HG02571 (cell line): Measurements from ENCODE around the gene VWA7.
"Not testable (repeated sequence)": the region's sequence is repeated elsewhere in the genome, so short reads cannot be mapped to it uniquely, and the experiment has no call there.

Experiments
- ATAC-seq: cut with Tn5 transposase; IDR thresholded peaks from one replicate; pipeline ENCODE4 v1.9.1; 2021; ENCODE audit warnings: mild to moderate bottlenecking, moderate library complexity; ENCODE audit not compliant: unreplicated experiment

Gene VWA7

DNA sequence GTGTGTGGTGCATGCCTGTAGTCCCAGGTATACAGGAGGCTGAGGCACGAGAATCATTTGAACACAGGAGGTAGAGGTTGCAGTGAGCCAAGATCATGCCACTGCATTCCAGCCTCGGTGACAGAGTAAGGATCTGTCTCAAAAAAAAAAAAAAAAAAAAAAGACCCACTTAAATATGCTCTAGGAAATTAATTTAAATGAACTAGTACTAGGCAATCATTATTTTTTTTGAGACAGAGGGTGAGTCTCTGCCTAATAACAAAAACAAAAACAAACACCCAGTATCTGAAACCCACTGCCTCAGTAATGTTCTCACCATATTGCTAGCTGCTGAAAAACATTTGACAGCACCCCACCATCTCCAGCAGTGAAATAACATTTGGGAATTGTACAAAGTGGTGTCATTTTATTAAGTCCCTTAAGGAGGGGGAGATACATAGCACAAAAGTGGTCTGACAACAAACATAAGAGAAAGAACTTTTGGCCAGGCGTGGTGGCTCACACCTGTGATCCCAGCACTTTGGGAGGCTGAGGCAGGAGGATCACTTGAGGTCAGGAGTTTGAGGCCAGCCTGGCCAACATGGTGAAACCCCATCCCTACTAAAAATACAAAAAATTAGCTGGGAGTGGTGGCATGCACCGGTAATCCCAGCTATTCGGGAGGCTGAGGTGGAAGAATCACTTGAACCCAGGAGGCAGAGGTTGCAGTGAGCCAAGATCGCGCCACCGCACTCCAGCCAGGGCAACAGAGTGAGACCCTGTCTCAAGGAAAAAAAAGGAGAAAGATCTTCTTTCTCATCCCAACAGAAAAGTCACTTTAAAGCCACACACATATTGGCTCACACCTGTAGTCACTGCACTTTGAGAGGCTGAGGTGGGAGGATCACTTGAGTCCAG, 24.2 kb upstream of the VWA7 start:
- ATAC-seq: not testable (repeated sequence)

DNA sequence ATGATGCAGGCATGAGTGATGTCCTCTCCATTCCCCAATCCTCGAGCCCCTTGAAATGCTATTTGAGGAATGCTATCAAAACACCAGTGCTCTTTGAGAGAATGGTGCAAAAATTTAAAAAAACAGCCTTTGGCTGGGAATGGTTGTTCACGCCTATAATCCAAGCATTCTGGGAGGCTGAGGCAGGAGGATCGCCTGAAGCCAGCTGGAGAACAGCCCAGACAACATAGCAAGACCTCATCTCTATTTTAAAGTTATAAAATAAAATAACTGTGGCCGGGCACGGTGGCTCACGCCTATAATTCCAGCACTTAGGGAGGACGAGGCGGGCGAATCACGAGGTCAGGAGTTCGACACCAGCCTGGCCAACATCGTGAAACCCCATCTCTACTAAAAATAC, 22.7 kb upstream of the VWA7 start:
- ATAC-seq: no peak

DNA sequence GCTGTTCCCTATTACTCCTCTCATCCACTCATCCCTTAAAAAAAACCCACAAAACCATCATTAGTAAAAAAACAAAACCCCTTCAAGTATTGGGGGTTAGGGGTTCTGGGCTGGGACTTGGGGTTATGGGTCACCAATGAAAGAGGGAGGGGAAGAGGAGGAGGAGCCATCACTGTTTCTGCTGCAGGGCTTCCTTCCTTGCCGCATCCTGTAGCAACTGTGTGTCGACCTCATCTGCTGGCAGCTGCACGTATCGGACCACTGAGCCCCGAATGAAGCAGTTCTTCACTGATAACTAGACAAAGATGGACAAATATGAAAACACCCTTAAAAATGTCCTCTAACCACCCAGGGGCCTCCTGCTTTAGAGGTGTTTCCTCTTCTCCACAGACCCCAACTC, 20.5 kb upstream of the VWA7 start:
- no peak for ATAC-seq

DNA sequence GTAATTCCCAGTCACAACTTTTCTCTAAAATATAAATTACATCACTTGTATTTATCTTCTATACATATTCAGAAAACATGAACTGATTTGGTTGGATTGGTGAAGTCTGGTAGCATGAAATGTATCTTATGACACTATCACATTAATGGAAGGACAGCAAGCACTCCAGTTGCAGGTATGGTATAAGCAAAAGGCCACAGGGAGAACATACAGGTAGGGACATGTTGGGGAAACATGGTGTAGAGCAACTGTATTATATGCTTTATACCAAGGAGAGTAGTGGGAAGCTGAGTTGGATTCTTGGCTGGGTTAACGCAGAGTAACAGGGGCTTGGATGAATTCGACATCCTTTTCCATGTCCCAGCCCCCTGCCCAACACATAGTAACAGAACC, 19.9 kb upstream of the VWA7 start:
- ATAC-seq: no peak

DNA sequence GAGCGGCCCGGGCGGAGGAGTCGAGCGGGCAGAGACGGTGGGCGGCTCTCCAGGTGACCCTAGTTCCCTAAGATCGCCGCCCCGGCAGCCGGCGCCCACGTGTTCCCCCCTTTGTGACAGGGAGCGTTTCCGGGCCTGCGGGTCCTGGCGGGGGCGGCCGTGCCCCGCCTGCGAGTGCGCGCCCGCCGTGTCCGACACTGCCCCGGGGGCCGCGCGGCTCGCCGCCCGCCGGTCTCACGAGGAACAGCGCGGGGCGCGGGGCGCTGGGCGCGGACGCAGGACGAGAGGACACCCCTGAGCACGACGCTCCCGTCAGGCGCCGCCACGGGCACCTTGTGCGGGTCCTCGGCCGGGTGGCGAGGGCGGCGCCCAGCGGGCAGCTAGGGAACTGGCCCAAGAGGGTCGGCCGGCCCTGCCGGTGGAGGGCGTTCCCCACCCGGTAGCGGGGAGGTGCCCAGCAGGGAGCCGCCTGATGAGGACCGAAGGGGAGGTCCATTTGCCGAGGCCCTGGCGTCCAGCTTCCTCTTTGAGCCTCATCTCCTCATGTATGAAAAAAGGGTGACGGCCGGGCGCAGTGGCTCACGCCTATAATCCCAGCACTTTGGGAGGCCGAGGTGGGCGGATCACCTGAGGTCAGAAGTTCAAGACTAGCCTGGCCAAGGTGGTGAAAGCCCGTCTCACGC, 18.6 kb upstream of the VWA7 start, which contains the start of gene VARS1:
TSS of gene VARS1 (minus strand) at position 137 of the 683 bp plus-strand sequence. CDS start 535 bp downstream, outside the sequence.
- peak; percentile 68 for ATAC-seq

DNA sequence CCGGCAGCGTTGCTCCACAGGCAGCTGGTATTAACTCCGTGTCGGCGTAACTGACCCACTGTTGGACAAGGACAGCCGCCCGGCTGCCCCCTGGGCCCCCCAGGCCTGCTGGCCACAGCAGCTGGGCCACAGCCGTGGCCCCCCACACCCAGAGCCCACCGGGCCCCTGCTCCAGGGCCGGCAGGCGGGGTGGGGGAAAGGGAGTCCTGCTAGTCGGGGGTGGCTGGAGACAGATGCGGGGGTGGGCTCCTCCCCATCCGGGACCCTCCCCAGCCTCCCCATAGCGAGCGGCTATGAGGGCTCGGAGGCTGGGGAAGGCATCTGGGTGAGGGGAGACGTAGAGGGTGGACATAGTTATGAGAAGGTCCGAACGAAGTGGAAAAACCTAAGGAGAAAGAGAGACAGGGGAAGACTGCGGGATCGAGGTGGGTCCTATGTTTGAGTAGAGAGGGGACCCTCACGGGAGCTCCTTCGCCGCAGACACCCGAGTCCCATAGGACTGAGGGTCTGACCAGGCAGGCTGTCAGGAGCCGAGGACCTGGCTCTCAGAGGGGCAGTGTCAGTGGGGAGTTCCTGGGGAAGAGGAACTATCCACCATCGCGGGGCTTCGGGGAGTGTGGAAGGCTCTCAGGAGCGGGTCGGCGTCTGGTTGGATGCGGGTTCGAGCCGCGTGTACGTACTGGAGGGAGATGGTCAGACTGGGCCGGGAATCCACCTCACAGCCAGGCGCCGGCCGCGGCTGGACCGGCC, 17.9 kb upstream of the VWA7 start:
- ATAC-seq: peak; percentile 8

DNA sequence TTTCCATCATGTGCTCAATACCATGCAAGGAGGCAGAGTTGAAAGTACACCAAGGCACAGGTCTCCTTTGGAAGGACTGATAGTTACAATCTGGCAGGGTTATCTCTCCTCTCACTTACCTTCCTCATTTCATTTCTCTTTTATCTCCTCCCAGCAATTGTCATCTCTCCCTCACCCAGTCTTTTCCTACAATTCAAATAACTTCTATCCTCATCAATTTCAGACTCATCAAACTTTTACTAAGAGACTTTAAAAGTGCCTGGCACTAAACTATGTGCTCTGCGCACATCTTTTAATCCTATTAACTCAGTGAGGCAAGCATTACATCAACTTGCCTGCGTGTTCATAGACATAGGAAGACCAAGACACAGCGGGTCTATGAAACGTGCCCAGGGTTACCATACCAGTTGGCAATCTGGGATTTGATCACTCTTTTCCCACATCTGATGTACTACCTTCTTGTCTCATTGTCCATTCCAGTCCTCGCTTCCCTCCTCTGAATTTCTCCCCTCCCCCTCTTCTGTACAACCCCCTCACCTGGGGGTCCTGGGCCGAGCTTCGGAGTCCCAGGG, 17.3 kb upstream of the VWA7 start:
- ATAC-seq: no peak

DNA sequence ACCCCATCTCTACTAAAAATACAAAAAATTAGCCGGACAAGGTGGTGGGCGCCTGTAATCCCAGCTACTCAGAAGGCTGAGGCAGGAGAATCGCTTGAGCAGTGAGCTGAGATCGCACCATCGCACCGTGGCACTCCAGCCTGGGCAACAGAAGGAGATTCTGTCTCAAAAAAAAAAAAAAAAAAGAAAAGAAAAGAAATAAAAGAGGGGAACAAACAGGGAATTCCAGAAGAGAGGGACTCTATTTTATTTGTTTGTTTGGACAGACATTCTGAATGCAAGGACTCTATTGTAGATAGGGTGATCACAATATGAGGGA, 16.8 kb upstream of the VWA7 start:
- ATAC-seq: not testable (repeated sequence)

DNA sequence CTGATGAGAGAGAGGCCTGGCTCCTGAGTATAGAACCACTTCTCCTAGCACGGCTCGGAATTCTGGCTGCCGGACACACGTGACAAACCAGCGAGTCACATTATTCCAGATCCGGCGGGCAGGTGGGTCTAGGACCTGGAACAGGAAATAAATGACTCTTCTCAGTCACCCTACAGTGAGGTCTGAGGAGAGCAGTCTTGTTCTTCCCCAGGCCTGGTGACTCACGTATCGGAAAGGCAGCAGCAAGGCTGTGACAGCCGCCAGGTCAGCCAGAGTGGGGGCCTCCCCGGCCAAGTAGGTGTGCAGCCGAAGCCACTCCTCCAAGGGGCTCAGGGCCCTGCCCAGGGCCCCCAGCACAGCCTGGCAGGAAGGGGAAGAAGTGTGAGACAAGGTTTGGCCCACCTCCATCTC, 15.6 kb upstream of the VWA7 start:
- ATAC-seq: no peak

DNA sequence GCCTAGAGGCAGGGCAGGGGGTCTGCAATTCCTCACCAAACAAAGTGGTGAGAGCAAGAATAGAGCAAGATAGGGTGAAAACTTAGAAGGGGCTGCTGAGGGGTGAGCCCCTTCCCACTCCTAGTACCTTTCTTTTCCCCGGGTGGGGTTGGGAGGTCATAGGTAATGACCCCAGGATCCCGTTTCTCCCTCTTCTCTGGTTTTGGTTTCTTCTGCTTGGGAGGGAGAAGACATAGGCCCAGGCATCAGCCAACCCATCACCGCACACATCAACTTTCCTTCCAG, 14.9 kb upstream of the VWA7 start:
- no peak for ATAC-seq

DNA sequence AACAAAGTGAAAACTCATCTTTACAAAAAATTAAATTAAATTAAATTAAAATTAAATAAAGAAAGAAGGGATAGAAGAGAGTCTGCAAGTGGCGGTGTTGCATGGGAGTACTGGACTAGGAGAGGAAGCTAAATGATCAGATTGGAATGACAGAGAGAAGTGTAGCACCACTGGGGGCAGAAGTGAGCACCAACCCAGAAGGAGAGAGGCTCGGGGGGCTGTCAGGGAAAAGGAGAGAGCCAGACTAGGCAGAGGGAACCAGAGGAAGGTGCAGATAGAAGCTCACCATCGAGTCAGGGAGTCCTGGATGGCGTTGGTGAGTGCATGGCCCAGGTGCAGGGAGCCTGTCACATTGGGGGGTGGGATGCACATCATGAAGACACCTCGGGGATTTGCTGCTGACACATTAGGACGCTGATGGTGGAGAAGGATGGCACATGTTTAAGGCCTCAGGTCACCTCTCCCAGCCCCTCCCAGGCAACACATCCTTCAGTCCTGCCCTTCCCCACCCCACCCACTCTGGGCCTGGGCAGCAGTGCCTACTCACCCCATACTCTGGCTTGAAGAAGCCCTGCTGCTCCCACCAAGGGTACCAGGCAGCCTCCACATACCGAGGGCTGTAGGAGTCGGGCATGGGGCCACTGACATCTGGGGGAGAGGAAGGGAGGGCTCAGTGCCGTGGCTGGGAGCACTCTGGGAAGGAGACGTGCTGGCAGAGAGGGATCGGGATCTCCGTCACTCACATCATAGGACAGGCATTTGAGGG, 14.4 kb upstream of the VWA7 start:
- ATAC-seq: no peak

DNA sequence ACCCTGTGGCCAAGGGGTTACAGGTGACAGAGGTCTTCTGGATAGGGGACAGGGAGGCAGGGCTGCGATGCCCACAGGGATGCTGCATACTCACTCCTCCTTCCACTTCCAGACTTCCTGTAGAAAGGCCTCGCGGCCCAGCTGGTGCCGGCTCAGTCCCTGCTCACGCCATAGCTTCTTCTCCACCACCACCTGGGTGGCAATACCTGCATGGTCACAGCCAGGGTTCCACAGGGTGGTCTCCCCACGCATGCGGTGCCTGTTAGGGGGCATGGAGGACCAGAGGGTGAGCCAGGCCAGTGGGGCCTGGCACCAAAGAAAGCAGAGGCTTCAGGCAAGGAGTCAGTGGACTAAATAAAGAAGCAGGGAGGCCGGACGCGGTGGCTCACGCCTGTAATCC, 8.3 kb upstream of the VWA7 start:
- ATAC-seq: no peak

DNA sequence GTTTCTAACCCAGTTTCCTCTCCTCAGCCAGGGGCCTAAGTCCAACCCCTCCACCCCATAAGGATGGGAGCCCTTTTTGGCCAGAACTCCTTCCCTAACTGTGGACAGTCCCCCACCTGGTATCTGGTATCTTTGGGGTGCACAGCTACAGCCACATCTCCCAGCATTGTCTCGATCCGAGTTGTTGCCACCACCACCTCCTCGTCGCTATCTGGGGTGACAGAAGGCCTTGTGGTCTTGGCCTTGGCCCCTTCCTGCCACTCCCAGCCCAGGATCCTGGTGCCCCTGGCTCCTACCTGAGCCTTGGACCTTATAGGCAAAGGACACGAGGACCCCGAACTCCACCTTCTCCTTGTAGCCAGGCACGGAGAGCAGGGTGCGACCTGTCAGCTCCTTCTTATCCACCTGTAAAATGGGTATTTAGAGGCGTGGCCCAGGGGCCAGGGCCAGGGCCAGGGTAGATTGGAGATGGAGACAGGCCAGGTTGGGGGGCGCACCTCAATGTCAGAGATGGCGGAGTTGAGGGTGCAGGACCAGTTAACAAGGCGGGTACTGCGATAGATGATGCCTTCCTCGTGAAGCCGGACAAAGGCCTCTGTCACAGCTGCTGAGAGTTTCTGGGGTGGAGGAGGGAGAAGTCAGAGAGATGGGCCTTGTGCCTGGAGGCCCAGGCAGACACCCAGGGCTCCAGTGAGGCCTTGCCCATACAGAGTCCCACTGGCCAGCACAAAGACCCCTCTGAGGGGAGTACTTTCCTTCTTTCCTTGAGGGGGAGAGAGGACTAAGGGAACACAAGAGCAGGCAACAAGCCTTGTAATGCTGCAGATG, 7.2 kb upstream of the VWA7 start:
- no peak for ATAC-seq

DNA sequence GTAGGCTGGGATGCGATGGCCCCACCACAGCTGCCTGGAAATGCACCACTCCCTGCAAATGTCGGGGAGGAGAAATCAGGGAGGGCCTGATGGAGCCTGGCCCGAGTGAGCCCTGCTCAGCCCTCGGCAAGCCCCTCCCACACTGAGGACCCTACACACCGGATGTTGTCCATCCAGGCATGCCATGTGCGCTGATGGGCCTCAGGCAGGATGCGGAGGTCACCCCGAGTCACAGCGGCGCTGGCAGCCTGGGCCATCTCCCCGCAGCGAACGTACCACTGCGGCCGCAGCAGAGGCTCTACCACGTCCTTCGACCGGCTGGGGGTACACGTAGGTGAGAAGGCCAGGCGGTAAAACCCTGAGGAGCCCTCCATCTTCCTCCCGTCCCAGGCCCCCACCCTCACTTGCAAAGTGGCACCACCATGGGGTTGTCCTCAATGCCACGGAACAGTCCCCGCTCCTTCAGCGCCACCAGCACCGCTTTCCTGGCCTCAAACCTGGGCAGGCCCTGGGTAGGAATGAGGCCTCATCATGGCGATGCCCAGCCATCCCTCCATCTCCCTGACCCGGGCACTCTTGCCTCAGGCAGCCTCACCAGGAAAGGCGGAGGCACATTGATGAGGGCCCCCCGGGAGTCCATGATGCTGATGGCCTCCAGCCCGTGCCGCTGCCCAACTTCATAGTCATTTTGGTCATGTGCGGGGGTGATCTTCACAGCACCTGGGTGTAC, 5.2 kb upstream of the VWA7 start:
- no peak for ATAC-seq

DNA sequence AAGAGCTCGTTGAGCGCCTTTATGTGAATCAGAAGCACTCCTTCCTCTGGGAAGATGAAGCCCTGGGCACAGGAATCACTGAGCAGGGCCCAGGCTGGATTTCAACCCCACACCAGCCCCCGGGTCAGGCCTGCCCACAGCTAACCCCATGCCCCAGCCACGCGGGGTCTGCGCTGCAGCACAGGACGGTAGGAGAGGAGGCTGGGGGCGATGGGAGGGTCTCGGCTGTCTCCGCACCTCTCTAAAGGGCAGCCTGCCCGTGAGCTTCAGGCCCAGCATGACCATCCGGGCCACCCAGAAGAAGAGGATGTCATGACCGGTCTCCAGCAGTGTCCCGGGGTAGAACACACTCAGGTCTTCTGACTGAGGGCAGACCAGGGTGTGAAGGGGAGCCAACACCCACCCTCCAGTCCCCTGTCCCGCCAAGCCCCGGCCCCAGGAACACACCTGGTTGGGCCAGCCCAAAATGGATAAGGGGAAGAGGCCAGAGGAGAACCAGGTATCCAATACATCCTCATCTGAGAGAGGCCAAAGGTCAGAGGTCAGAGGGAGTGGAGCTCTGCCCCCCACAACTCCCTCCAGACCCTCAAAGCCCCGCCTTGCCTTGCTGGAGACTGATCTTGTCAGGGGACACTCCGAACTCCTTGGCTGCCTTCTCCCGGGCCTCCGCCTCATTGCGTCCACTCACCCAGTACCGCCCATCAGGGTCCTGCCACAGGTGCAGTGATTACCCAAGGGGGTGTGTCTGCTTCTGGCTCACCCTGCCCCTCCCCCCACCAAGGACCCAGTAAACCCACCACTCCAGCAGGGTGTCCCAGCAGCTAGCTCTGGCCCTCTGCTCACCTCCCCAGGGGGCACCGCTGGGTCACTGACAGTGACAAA, 4.4 kb upstream of the VWA7 start:
- ATAC-seq: no peak

DNA sequence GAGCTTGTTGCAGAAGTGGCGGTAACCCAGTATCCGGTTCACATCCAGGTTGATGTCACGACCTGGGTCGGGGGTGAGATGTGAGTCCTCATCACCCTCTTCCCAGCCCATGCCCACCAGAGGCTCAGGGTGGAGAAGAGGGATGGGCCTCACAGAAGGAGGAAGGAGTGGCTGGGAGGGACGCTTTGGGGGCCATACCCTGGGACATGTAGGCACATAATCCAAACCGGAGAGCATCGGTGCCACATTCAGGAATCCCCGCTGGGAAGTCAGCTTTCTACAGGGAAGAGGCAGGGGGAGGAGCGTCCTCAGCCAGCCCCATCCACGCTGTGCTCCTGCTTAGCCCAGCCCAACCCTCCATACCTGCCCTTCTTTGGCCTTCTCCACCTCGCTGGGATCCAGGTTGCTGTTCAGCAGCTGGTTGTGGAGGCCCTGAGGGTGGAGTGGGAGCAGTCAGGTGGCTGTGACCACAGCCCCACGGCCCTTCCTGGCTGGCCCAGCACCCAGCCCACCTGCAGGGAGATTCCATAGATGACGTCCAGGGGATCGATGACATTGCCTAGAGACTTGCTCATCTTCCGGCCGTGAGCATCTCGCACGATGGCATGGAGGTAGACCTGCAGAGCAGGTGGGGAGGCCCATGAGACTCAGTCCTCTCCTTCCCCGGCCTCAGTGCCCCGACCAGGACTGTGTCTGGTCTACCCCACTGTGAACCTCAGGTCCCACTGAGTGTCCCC, 3.5 kb upstream of the VWA7 start:
- ATAC-seq: no peak

DNA sequence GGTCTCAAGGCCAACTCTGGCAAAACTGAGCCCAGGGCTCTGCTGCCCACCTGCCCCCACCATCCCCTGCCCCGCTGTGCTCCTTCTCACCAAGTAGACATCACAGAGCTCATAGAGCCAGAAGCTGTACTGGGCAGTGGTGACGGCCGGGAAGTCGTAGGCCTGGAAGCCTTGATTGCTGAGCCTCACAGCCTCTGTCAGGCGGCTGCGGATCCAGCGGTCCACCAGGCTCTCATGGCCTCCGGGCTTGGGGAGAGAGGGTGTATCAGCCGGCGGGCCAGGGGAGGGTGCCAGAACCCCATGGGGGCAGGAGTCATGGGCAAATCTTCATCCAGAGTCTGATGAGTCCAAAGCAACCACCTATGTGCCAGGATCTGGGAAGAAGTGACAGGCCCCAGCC, 2.8 kb upstream of the VWA7 start:
- ATAC-seq: no peak
